PFSK-1 (cell line): ENCODE measurements around the gene PSMB4.

Source experiments
- FOXP2 ChIP-seq: optimal IDR thresholded peaks from 2 replicates; pipeline ENCODE3; 2011; ENCODE audit warnings: borderline replicate concordance, control low read depth, inconsistent platforms; ENCODE audit not compliant: insufficient read depth; ENCODE audit errors: extremely low read length, extremely low read depth
- POLR2AphosphoS5 ChIP-seq: IDR thresholded peaks from 2 replicates; pipeline ENCODE4 v1.6.1; 2012; ENCODE audit warnings: low read depth, mild to moderate bottlenecking, control low read depth, low read length, moderate library complexity
- REST ChIP-seq, 2 experiments: IDR thresholded peaks; 2 replicates each; pipeline versions ENCODE4 v1.6.1 to v1.8.0; 2011 to 2012; ENCODE audit warnings: low read depth in 2 of 2, low read length in 2 of 2, control low read depth in 1 of 2, inconsistent platforms in 1 of 2, mild to moderate bottlenecking in 1 of 2, moderate library complexity in 1 of 2; ENCODE audit not compliant: insufficient read depth in 1 of 2
- SIN3A ChIP-seq: IDR thresholded peaks from 2 replicates; pipeline ENCODE4 v1.6.1; 2012; ENCODE audit warnings: mild to moderate bottlenecking, low read length, moderate library complexity, borderline replicate concordance; ENCODE audit not compliant: insufficient read depth
- TAF1 ChIP-seq: IDR thresholded peaks from 2 replicates; pipeline ENCODE4 v1.6.1; 2012; ENCODE audit warnings: low read length, control low read depth, borderline replicate concordance; ENCODE audit not compliant: insufficient read depth

The PSMB4 gene

GRCh38 chr1:151406176-151406575 lies 6.8 kb downstream of the PSMB4 start:
- no peak for TF ChIP-seq REST (IDR thresholded peaks at IDR 0.05; ENCODE audit: insufficient read depth in 1 of 2, low read depth in 2 of 2, low read length in 2 of 2)
- no peak for TF ChIP-seq SIN3A
- TF ChIP-seq FOXP2: no peak
- TF ChIP-seq POLR2AphosphoS5: no peak
- no peak for TF ChIP-seq TAF1

- no peak for TF ChIP-seq SIN3A
- TF ChIP-seq FOXP2: no peak
These were observed 7.9 kb downstream of the PSMB4 start for GRCh38 chr1:151407304-151407703.

- TF ChIP-seq REST (IDR thresholded peaks at IDR 0.05; ENCODE audit: insufficient read depth in 1 of 2, low read depth in 2 of 2, low read length in 2 of 2) (no peak), TAF1 (no peak), FOXP2 (no peak), SIN3A (no peak), POLR2AphosphoS5 (no peak)
These were observed 9.5 kb downstream of the PSMB4 start for GRCh38 chr1:151408891-151409290.

GRCh38 chr1:151411884-151412283 lies 12.5 kb downstream of the PSMB4 start:
- no peak for TF ChIP-seq SIN3A
- no peak for TF ChIP-seq FOXP2
- TF ChIP-seq TAF1: no peak
- no peak for TF ChIP-seq POLR2AphosphoS5
- TF ChIP-seq REST (IDR thresholded peaks at IDR 0.05; ENCODE audit: insufficient read depth in 1 of 2, low read depth in 2 of 2, low read length in 2 of 2): no peak

- no peak for TF ChIP-seq FOXP2
- TF ChIP-seq POLR2AphosphoS5: no peak
- TF ChIP-seq TAF1: no peak
- no peak for TF ChIP-seq REST (IDR thresholded peaks at IDR 0.05; ENCODE audit: insufficient read depth in 1 of 2, low read depth in 2 of 2, low read length in 2 of 2)
- TF ChIP-seq SIN3A: no peak
These were observed 16.9 kb downstream of the PSMB4 start for GRCh38 chr1:151416231-151416630.

- TF ChIP-seq TAF1 (no peak), SIN3A (no peak), REST (IDR thresholded peaks at IDR 0.05; ENCODE audit: insufficient read depth in 1 of 2, low read depth in 2 of 2, low read length in 2 of 2) (no peak), POLR2AphosphoS5 (no peak), FOXP2 (no peak)
These were observed 18.7 kb downstream of the PSMB4 start for GRCh38 chr1:151418081-151418480.
